Suprapubic skin (tissue), 3 donors: ENCODE measurements around the gene CALN1.

Experiments used
- EP300 ChIP-seq: sonication (generic); formaldehyde crosslinking; IDR thresholded peaks from one replicate; pipeline ENCODE4 v1.6.1; 2017; ENCODE audit warnings: antibody characterized with exemption
- POLR2A ChIP-seq, 2 donors: fragments of 450-650 bp; IDR thresholded peaks; one replicate each; pipeline ENCODE4 v1.6.1; 2017; ENCODE audit warnings: antibody characterized with exemption in 2 of 2, mild to moderate bottlenecking in 2 of 2, moderate library complexity in 2 of 2
- TF ChIP-seq, protein P1 (sequence below), 2 donors: fragments of 200-600 bp in 1 of 2; fragments of 450-650 bp in 1 of 2; sonication (generic) in 1 of 2; IDR thresholded peaks; one replicate each; pipeline ENCODE4 v1.5.1; 2016 to 2019; ENCODE audit warnings: antibody characterized with exemption in 2 of 2, mild to moderate bottlenecking in 1 of 2, moderate library complexity in 1 of 2

DNA sequence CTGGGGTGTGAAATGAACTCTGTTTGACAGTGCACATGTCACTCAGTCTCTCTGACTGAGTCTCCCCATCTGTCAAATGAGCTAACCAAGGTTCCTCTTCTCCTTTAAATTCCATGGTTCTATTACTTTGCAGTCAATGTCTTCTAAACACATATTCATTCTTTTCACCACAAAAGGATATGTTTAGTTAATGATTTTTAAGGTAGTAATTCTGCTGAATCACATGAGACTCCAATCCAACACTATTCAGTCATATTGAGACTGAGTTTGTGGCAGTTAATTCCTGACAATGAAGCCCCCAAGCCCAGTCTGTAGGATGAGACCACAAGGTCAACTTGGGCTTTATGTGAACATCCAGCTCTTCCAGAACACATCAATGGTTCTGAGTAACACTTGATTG is 85.3 kb downstream of the CALN1 start:
- TF ChIP-seq, protein P1, sequence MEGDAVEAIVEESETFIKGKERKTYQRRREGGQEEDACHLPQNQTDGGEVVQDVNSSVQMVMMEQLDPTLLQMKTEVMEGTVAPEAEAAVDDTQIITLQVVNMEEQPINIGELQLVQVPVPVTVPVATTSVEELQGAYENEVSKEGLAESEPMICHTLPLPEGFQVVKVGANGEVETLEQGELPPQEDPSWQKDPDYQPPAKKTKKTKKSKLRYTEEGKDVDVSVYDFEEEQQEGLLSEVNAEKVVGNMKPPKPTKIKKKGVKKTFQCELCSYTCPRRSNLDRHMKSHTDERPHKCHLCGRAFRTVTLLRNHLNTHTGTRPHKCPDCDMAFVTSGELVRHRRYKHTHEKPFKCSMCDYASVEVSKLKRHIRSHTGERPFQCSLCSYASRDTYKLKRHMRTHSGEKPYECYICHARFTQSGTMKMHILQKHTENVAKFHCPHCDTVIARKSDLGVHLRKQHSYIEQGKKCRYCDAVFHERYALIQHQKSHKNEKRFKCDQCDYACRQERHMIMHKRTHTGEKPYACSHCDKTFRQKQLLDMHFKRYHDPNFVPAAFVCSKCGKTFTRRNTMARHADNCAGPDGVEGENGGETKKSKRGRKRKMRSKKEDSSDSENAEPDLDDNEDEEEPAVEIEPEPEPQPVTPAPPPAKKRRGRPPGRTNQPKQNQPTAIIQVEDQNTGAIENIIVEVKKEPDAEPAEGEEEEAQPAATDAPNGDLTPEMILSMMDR (IDR thresholded peaks at IDR 0.05) = no peak
- TF ChIP-seq POLR2A (IDR thresholded peaks at IDR 0.05) (no peak), EP300 (no peak)
